KMS-11 (cell line): ENCODE data around the gene AGAP1.

Experiments used
- H2AFZ ChIP-seq: fragments of 200-600 bp; sonication (generic); 2 replicates; pipeline ENCODE4 v1.6.1; 2016; ENCODE audit warnings: antibody characterized with exemption, mixed run types, low read depth
- H3K27ac ChIP-seq: fragments of 200-600 bp; sonication (generic); 2 replicates; pipeline ENCODE4 v1.6.1; 2016; ENCODE audit warnings: mild to moderate bottlenecking, mixed run types
- H3K27me3 ChIP-seq: fragments of 200-600 bp; sonication (generic); 2 replicates; pipeline ENCODE4 v1.6.1; 2017; ENCODE audit warnings: mild to moderate bottlenecking, low read depth, mixed run types, moderate library complexity; ENCODE audit not compliant: insufficient read depth
- H3K36me3 ChIP-seq: fragments of 200-600 bp; sonication (generic); 2 replicates; pipeline ENCODE4 v1.6.1; 2017; ENCODE audit warnings: mild to moderate bottlenecking, mixed run types; ENCODE audit not compliant: insufficient read depth
- H3K4me1 ChIP-seq: fragments of 200-600 bp; sonication (generic); 2 replicates; pipeline ENCODE4 v1.6.1; 2016; ENCODE audit warnings: mild to moderate bottlenecking, low read depth, mixed run types; ENCODE audit not compliant: poor library complexity, severe bottlenecking
- H3K4me2 ChIP-seq: fragments of 200-600 bp; sonication (generic); 2 replicates; pipeline ENCODE4 v1.7.0; 2016; ENCODE audit warnings: mild to moderate bottlenecking, mixed run types
- H3K4me3 ChIP-seq: fragments of 200-600 bp; sonication (generic); IDR thresholded peaks from 2 replicates; pipeline ENCODE4 v1.6.1; 2017; ENCODE audit warnings: low read depth, low read length, mixed read lengths; ENCODE audit not compliant: insufficient read depth
- H3K79me2 ChIP-seq: fragments of 200-600 bp; sonication (generic); 2 replicates; pipeline ENCODE4 v1.6.1; 2016; ENCODE audit warnings: low read depth, mixed run types; ENCODE audit not compliant: insufficient read depth
- H3K9ac ChIP-seq: fragments of 200-600 bp; sonication (generic); 2 replicates; pipeline ENCODE4 v1.6.1; 2016; ENCODE audit warnings: mild to moderate bottlenecking, mixed run types
- H4K20me1 ChIP-seq: fragments of 200-600 bp; sonication (generic); 2 replicates; pipeline ENCODE4 v1.6.1; 2016; ENCODE audit warnings: mild to moderate bottlenecking, mixed run types; ENCODE audit not compliant: insufficient read depth
- CTCF ChIP-seq: fragments of 200-600 bp; sonication (generic); conservative IDR thresholded peaks from 2 replicates; pipeline ENCODE4 v1.6.1; 2017; ENCODE audit warnings: low read depth, mild to moderate bottlenecking, antibody characterized with exemption, low read length, moderate library complexity, mixed read lengths

The AGAP1 gene

DNA sequence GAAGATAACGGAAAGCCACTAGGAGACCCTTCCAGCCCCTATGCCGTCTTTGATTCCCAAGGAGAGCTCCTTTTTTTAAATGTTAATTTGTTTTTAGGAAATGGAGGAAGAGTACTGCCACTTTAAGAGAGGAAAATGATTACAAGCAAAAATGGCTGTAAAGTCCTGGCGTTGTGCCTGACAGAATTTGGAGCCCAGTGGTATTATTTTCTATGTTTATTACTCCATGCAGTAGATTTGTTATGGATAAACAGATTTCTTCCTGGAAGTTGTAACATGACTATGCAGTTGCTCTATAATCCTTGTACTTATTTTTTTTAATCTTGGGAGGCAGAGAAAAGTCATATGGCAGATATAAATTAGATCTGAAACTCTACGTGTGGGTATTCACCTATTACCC lies 533.0 kb downstream of the AGAP1 start:
- no peaks in the 10 kb centered on the region for H4K20me1 ChIP-seq
- no peaks in the 10 kb centered on the region for H3K36me3 ChIP-seq
- H3K27ac ChIP-seq = no peak overlapping the region
- no peak overlapping the region for H3K4me3 ChIP-seq
- H3K4me1 ChIP-seq = no peaks in the 10 kb centered on the region
- no peak overlapping the region for H2AFZ ChIP-seq
- TF ChIP-seq CTCF = no peak
- H3K79me2 ChIP-seq = no peaks in the 10 kb centered on the region
- no peak overlapping the region for H3K4me2 ChIP-seq
- no peaks in the 10 kb centered on the region for H3K27me3 ChIP-seq
- no peak overlapping the region for H3K9ac ChIP-seq

DNA sequence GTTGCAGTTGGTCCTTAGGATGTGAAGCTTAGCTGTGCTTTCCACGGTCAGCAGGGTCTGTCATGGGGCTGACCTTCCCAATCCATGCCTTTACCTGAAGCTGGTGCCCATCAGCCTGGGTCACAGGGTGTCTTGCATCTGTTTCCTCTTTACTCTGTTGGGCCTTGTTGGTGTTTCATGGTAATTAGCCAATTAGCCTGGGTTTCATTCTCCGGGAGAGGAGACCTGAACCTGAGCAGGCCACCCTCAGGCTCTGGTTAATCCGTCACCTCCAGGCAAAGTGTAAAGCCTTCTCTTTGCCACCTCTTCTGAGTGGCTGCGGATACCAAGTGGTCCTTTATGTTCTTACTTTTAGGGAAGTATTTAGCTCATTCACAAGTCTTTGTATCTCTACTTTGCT lies 534.2 kb downstream of the AGAP1 start:
- Histone ChIP-seq H3K4me1 (no peaks in the 10 kb centered on the region), H3K79me2 (no peaks in the 10 kb centered on the region), H3K27me3 (no peaks in the 10 kb centered on the region), H2AFZ (no peak overlapping the region), H3K36me3 (no peaks in the 10 kb centered on the region), H3K27ac (no peak overlapping the region), H3K4me3 (no peak overlapping the region), H3K4me2 (no peak overlapping the region), H3K9ac (no peak overlapping the region), H4K20me1 (no peaks in the 10 kb centered on the region)
- no peak for TF ChIP-seq CTCF

- Histone ChIP-seq H3K79me2 (no peaks in the 10 kb centered on the region), H3K27ac (no peak overlapping the region), H3K36me3 (no peaks in the 10 kb centered on the region), H2AFZ (no peak overlapping the region), H3K4me1 (no peaks in the 10 kb centered on the region), H3K9ac (no peak overlapping the region), H3K4me3 (no peak overlapping the region), H4K20me1 (no peaks in the 10 kb centered on the region), H3K27me3 (no peaks in the 10 kb centered on the region), H3K4me2 (no peak overlapping the region)
- TF ChIP-seq CTCF = no peak
Measured at GRCh38 chr2:236033462-236033861, 539.6 kb downstream of the AGAP1 start.

DNA sequence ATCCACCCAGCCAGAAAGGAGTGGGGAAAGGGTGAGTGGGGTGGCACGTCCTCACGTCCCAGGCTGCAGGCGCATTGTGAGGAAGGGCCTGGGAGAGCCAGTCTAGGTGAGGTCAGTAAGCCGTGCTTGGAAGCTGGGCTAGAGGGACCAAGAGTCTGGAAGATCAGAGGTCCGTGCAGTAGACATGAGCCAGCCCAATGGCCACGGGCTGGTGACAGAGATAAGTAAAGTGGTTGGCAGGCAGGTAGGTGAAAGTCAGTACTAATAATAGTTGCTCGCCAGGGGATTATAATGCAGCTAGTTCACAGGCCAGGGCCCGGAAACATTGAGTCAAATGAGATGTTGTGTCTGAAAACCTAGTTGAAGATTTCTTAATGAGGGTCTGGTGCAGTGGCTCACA lies 541.1 kb downstream of the AGAP1 start:
- no peak overlapping the region for H3K9ac ChIP-seq
- no peaks in the 10 kb centered on the region for H3K79me2 ChIP-seq
- H3K4me3 ChIP-seq = no peak overlapping the region
- no peak for TF ChIP-seq CTCF
- no peaks in the 10 kb centered on the region for H4K20me1 ChIP-seq
- H3K4me1 ChIP-seq = no peaks in the 10 kb centered on the region
- no peak overlapping the region for H2AFZ ChIP-seq
- no peak overlapping the region for H3K27ac ChIP-seq
- H3K4me2 ChIP-seq = no peak overlapping the region
- no peaks in the 10 kb centered on the region for H3K36me3 ChIP-seq
- no peaks in the 10 kb centered on the region for H3K27me3 ChIP-seq

- no peak for TF ChIP-seq CTCF
- H3K27ac ChIP-seq = no peak overlapping the region
- no peaks in the 10 kb centered on the region for H3K4me1 ChIP-seq
- H3K36me3 ChIP-seq = no peaks in the 10 kb centered on the region
- H3K4me3 ChIP-seq = no peak overlapping the region
- no peaks in the 10 kb centered on the region for H4K20me1 ChIP-seq
- no peak overlapping the region for H3K9ac ChIP-seq
- no peaks in the 10 kb centered on the region for H3K79me2 ChIP-seq
- no peak overlapping the region for H2AFZ ChIP-seq
- no peaks in the 10 kb centered on the region for H3K27me3 ChIP-seq
- no peak overlapping the region for H3K4me2 ChIP-seq
Measured at GRCh38 chr2:236036045-236036444, 542.2 kb downstream of the AGAP1 start.
